ENCODE results near the gene B4GALT5.

B4GALT5 gene

DNA sequence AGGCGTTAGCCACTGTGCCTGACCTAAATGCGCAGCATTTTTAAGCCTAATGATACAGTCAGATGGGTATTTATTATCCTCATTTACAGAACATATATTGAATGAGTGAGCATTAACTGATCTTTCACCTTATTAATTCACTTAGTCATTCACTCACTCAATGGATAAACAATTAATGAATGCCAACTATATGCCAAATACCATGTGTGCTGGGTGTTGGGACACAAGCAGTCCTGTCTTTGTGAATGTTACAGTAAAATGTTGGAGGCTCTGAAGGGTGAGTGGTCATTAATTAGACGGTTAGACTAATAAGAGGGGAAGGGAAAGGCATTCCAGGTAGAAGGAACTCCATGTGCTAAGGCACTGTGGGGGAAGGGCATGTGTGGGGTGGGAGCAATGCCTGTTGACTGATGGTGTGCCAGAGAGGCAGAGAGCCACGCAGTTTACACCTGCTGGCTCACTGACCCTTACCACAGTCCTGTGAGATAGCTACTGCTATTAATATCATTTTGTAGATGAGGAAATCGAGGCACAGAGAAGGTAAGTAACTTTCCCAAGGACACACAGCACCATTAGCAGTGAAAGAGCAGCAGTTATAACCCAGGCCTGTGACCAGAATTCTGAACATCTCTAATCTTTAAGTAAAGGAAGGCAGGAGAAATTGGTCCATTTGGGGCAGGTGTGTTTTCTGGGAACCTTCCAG, 38.7 kb upstream of the B4GALT5 start:
- Histone ChIP-seq H3K9me3 (ENCODE audit: severe bottlenecking) (no peaks in the 10 kb centered on the region), H3K36me3 (ENCODE audit: low read depth) (no peaks in the 10 kb centered on the region), H3K4me1 (ENCODE audit: insufficient read depth, poor library complexity, severe bottlenecking) (no peaks in the 10 kb centered on the region), H3K4me3 (ENCODE audit: severe bottlenecking) (no peak overlapping the region), H3K27me3 (ENCODE audit: insufficient read depth, poor library complexity, severe bottlenecking) (no peaks in the 10 kb centered on the region), H3K27ac (ENCODE audit: poor library complexity, severe bottlenecking) (no peak overlapping the region)
- DNase-seq (ENCODE audit: low spot score) (no peak), ATAC-seq (ENCODE audit: low read depth) (no peak)
- TF ChIP-seq, protein P1, sequence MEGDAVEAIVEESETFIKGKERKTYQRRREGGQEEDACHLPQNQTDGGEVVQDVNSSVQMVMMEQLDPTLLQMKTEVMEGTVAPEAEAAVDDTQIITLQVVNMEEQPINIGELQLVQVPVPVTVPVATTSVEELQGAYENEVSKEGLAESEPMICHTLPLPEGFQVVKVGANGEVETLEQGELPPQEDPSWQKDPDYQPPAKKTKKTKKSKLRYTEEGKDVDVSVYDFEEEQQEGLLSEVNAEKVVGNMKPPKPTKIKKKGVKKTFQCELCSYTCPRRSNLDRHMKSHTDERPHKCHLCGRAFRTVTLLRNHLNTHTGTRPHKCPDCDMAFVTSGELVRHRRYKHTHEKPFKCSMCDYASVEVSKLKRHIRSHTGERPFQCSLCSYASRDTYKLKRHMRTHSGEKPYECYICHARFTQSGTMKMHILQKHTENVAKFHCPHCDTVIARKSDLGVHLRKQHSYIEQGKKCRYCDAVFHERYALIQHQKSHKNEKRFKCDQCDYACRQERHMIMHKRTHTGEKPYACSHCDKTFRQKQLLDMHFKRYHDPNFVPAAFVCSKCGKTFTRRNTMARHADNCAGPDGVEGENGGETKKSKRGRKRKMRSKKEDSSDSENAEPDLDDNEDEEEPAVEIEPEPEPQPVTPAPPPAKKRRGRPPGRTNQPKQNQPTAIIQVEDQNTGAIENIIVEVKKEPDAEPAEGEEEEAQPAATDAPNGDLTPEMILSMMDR (IDR thresholded peaks at IDR 0.05; ENCODE audit: poor library complexity, severe bottlenecking): no peak

DNA sequence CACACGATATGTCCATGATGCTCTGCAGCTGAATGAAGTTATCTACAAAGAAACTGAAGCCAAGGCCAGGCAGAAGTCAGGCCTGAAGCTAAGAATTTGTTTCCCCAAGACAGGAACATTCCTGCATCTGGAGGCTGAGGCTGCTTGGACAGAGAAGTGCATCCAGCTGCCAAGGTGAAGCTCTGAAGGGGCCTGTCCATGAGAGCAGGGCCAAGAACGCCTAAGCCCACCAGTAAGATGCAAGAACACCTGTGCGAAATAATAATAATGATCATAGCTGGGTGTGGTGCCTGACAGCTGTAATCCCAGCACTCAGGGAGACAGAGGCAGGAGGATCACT, 37.7 kb upstream of the B4GALT5 start:
- TF ChIP-seq, protein P1 (IDR thresholded peaks at IDR 0.05; ENCODE audit: poor library complexity, severe bottlenecking): no peak
- Histone ChIP-seq H3K4me1 (ENCODE audit: insufficient read depth, poor library complexity, severe bottlenecking) (no peaks in the 10 kb centered on the region), H3K4me3 (ENCODE audit: severe bottlenecking) (no peak overlapping the region), H3K9me3 (ENCODE audit: severe bottlenecking) (no peaks in the 10 kb centered on the region), H3K27me3 (ENCODE audit: insufficient read depth, poor library complexity, severe bottlenecking) (no peaks in the 10 kb centered on the region), H3K36me3 (ENCODE audit: low read depth) (no peaks in the 10 kb centered on the region), H3K27ac (ENCODE audit: poor library complexity, severe bottlenecking) (no peak overlapping the region)
- no peak for ATAC-seq (ENCODE audit: low read depth)
- no peak for DNase-seq (ENCODE audit: low spot score)

DNA sequence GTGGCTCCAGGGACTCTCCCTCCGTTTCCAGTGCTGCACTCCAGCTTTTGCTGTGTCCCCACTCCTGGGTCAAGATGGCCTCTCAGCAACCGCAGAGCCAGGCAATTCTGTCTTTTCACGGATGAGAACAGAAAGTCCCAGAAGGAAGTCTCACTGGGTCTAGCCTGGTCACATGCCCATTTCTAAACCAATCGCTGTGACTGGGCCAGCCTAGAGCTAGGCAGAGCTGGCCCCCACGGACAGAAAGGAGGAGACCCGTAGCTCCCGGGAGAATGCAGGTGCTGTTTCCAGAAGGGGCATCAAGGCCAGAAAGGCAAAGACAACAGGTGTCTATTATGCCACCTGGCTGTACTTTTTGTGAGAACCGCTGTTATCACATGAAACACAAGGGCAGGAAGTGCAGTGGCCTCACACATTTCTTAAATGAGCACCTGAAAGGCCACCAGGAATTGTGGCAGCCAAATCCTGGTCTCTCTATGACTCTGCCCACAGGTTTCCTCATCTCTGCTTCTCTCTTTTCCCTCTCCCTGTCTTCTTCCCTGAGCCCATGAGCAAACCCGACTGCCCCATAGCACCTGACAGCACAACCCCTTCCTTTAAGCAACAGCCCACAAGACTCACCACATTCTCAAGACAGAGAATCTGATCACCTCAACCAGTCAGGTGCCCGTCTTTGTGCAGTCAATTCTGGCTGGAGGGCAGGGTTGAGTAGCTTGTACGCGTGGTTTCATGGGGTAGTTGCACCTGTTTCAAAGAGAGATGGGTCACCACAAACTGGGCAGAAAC, 37.1 kb upstream of the B4GALT5 start:
- Histone ChIP-seq H3K4me3 (ENCODE audit: severe bottlenecking) (no peak overlapping the region), H3K9me3 (ENCODE audit: severe bottlenecking) (no peaks in the 10 kb centered on the region), H3K27me3 (ENCODE audit: insufficient read depth, poor library complexity, severe bottlenecking) (no peaks in the 10 kb centered on the region), H3K4me1 (ENCODE audit: insufficient read depth, poor library complexity, severe bottlenecking) (no peaks in the 10 kb centered on the region), H3K27ac (ENCODE audit: poor library complexity, severe bottlenecking) (no peak overlapping the region), H3K36me3 (ENCODE audit: low read depth) (no peaks in the 10 kb centered on the region)
- TF ChIP-seq, protein P1 (IDR thresholded peaks at IDR 0.05; ENCODE audit: poor library complexity, severe bottlenecking): no peak
- ATAC-seq (ENCODE audit: low read depth): no peak; the same call in 2 of the 3 replicates
- no peak for DNase-seq (ENCODE audit: low spot score)

DNA sequence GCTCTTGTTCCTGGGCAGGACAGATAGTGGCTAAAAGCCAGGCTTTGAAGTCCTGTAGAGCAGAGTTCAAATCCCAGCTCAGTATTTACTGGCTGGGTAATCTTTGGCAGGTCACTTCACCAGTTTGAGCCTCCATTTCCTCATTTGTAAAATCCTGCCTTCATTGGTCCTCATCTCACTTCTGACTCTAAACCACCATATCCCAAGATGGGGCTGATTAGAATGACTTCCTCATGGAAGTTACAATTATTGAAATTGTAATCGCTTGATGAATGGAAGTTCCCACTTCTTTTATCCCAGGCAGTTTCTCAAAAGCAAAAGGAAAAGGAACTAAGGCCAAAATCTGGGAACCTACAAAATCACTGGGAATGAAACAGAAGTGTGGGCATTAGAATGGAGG, 35.9 kb upstream of the B4GALT5 start:
- Histone ChIP-seq H3K27me3 (ENCODE audit: insufficient read depth, poor library complexity, severe bottlenecking) (no peaks in the 10 kb centered on the region), H3K36me3 (ENCODE audit: low read depth) (no peaks in the 10 kb centered on the region), H3K9me3 (ENCODE audit: severe bottlenecking) (no peaks in the 10 kb centered on the region), H3K27ac (ENCODE audit: poor library complexity, severe bottlenecking) (no peak overlapping the region), H3K4me1 (ENCODE audit: insufficient read depth, poor library complexity, severe bottlenecking) (no peaks in the 10 kb centered on the region), H3K4me3 (ENCODE audit: severe bottlenecking) (no peak overlapping the region)
- TF ChIP-seq, protein P1 (IDR thresholded peaks at IDR 0.05; ENCODE audit: poor library complexity, severe bottlenecking): no peak
- no peak for DNase-seq (ENCODE audit: low spot score)
- ATAC-seq (ENCODE audit: low read depth): no peak

DNA sequence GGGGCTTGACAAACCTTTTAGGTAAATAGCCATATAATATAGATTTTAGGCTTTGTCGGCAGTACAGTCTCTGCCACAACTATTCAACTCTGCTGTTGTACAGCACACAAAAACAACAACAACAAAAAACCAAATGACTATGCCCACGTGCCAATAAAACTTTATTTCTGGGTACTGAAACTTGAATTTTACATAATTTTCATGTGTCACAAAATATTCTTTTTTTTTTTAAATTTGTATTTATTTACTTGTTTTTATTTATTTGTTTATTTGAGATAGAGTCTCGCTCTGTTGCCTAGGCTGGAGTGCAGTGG, 34.8 kb upstream of the B4GALT5 start:
- Histone ChIP-seq H3K9me3 (ENCODE audit: severe bottlenecking) (no peaks in the 10 kb centered on the region), H3K27ac (ENCODE audit: poor library complexity, severe bottlenecking) (no peak overlapping the region), H3K27me3 (ENCODE audit: insufficient read depth, poor library complexity, severe bottlenecking) (no peaks in the 10 kb centered on the region), H3K36me3 (ENCODE audit: low read depth) (no peaks in the 10 kb centered on the region), H3K4me3 (ENCODE audit: severe bottlenecking) (no peak overlapping the region), H3K4me1 (ENCODE audit: insufficient read depth, poor library complexity, severe bottlenecking) (no peaks in the 10 kb centered on the region)
- ATAC-seq (ENCODE audit: low read depth) (no peak), DNase-seq (ENCODE audit: low spot score) (no peak)
- TF ChIP-seq, protein P1 (IDR thresholded peaks at IDR 0.05; ENCODE audit: poor library complexity, severe bottlenecking): no peak
